B cell (primary cell): ENCODE measurements around the gene HES2. TPM values are rescaled to one million over a fixed set of nuclear protein-coding genes. Genes with fewer than 3 reads are reported as not detected.

ENCODE experiments used
- ATAC-seq: fragments of 200-7000 bp; cut with Tn5 transposase; one replicate; pipeline ENCODE4 v1.10.0; 2021; ENCODE audit warnings: low read depth, mild to moderate bottlenecking, moderate number of reproducible peaks, moderate library complexity
- CTCF ChIA-PET: fragments of 350-600 bp; sonication (Branson Sonifier 250); formaldehyde crosslinking; loops from one replicate; lab custom pipeline; 2021; ENCODE audit warnings: antibody characterized with exemption, inconsistent platforms; lab: Charles Lee
- POLR2A ChIA-PET: fragments of 350-600 bp; sonication (Branson Sonifier 250); formaldehyde crosslinking; loops from one replicate; lab custom pipeline; 2021; ENCODE audit warnings: antibody characterized with exemption; lab: Charles Lee
- DNase-seq: peaks from one replicate; pipeline ENCODE4 v3.0.0; 2013
- H2AFZ ChIP-seq: 2 replicates; pipeline ENCODE4 v1.6.1; 2012; ENCODE audit warnings: mild to moderate bottlenecking, low read depth, low read length; ENCODE audit not compliant: insufficient read depth, poor library complexity, severe bottlenecking
- H3K27ac ChIP-seq, 2 donors: 1 replicate in 1 of 2; 2 replicates in 1 of 2; pipeline ENCODE4 v1.5.1; 2012 to 2013; ENCODE audit warnings: low read length in 2 of 2, mild to moderate bottlenecking in 2 of 2, moderate library complexity in 1 of 2
- H3K27me3 ChIP-seq, 4 experiments: fragments of 200-600 bp in 1 of 4; sonication (generic) in 1 of 4; replicated peaks in 1 of 4; 1 replicate in 2 of 4; 2 replicates in 2 of 4; pipeline versions ENCODE4 v1.6.1 to v1.7.0; 2013 to 2016; ENCODE audit warnings: low read length in 3 of 4, mild to moderate bottlenecking in 2 of 4, mixed read lengths in 1 of 4, moderate library complexity in 1 of 4; ENCODE audit not compliant: insufficient read depth in 4 of 4, control insufficient read depth in 3 of 4; ENCODE audit errors: control extremely low read depth in 1 of 4
- H3K36me3 ChIP-seq, 2 experiments: replicated peaks in 1 of 2; 1 replicate in 1 of 2; 2 replicates in 1 of 2; pipeline versions ENCODE4 v1.6.1 to v1.7.1; 2013; ENCODE audit warnings: low read length in 1 of 2; ENCODE audit not compliant: insufficient read depth in 2 of 2, control insufficient read depth in 1 of 2; ENCODE audit errors: control extremely low read depth in 1 of 2, extremely low read depth in 1 of 2
- H3K4me1 ChIP-seq, 2 donors: fragments of 200-600 bp in 1 of 2; sonication (generic) in 1 of 2; 1 replicate in 1 of 2; 2 replicates in 1 of 2; pipeline versions ENCODE4 v1.5.1 to v1.6.1; 2013 to 2017; ENCODE audit warnings: low read length in 2 of 2; ENCODE audit not compliant: control insufficient read depth in 2 of 2, insufficient read depth in 2 of 2
- H3K4me2 ChIP-seq: replicated peaks from 2 replicates; pipeline ENCODE3; 2012; ENCODE audit warnings: mild to moderate bottlenecking, low read depth, low read length; ENCODE audit not compliant: poor library complexity, severe bottlenecking
- H3K4me3 ChIP-seq, 5 experiments: fragments of 200-600 bp in 1 of 5; sonication (generic) in 1 of 5; 1 replicate in 3 of 5; 2 replicates in 2 of 5; pipeline versions ENCODE4 v1.5.1 to v1.7.0; 2011 to 2016; ENCODE audit warnings: low read length in 4 of 5, mild to moderate bottlenecking in 4 of 5, low read depth in 2 of 5, control low read depth in 1 of 5, moderate library complexity in 1 of 5; ENCODE audit not compliant: insufficient read depth in 1 of 5; ENCODE audit errors: control extremely low read depth in 1 of 5, extremely low read depth in 1 of 5
- H3K79me2 ChIP-seq: fragments of 200-600 bp; sonication (generic); one replicate; pipeline ENCODE4 v1.6.0; 2016; ENCODE audit warnings: low read length; ENCODE audit not compliant: control insufficient read depth, insufficient read depth
- H3K9ac ChIP-seq: fragments of 200-600 bp; sonication (generic); 2 replicates; pipeline ENCODE4 v1.6.1; 2017; ENCODE audit warnings: mild to moderate bottlenecking, low read length, moderate library complexity
- H3K9me3 ChIP-seq, 3 donors: one replicate each; pipeline versions ENCODE4 v1.6.1 to v1.7.1; 2013; ENCODE audit warnings: low read length in 2 of 3; ENCODE audit not compliant: control insufficient read depth in 2 of 3, insufficient read depth in 1 of 3; ENCODE audit errors: control extremely low read depth in 1 of 3
- H4K20me1 ChIP-seq: 2 replicates; pipeline ENCODE4 v1.6.0; 2012; ENCODE audit warnings: mild to moderate bottlenecking, low read length; ENCODE audit not compliant: insufficient read depth, control insufficient read depth, poor library complexity, severe bottlenecking
- H3K27ac Mint-ChIP-seq: one replicate; pipeline ENCODE4 v1.8.0; 2021; ENCODE audit warnings: mixed read lengths
- H3K27me3 Mint-ChIP-seq: one replicate; pipeline ENCODE4 v1.8.0; 2021; ENCODE audit warnings: mixed read lengths
- H3K4me1 Mint-ChIP-seq: one replicate; pipeline ENCODE4 v1.8.0; 2021; ENCODE audit warnings: mixed read lengths
- H3K4me3 Mint-ChIP-seq: one replicate; pipeline ENCODE4 v1.8.0; 2021; ENCODE audit warnings: mixed read lengths
- H3K9me3 Mint-ChIP-seq: one replicate; pipeline ENCODE4 v1.8.0; 2022; ENCODE audit warnings: mixed read lengths; ENCODE audit not compliant: insufficient read depth
- CTCF ChIP-seq: fragments of 200-600 bp; IDR thresholded peaks from one replicate; pipeline ENCODE4 v1.8.0; 2022; ENCODE audit warnings: antibody characterized with exemption, mild to moderate bottlenecking
- EZH2 ChIP-seq: IDR thresholded peaks from 2 replicates; pipeline ENCODE4 v1.6.1; 2012; ENCODE audit warnings: borderline replicate concordance, low read depth, mild to moderate bottlenecking, moderate library complexity, low read length; ENCODE audit not compliant: insufficient read depth, poor library complexity, severe bottlenecking
- WGBS: methylation state at CpG from one replicate; pipeline ENCODE4 v1.1.5; 2013; ENCODE audit warnings: missing lambda C conversion rate; ENCODE audit not compliant: insufficient coverage; 5-methylcytosine and 5-hydroxymethylcytosine counted together
- intact Hi-C: fragments of 100-400 bp; cut with micrococcal nuclease; formaldehyde crosslinking; loops from one replicate; pipeline ENCODE4 v1.10.0; 2022
- polyA plus RNA-seq: library from polyadenylated mRNA; depleted of rRNA; stranded (reverse); fragments of >200 nt; gene quantifications from 2 replicates; pipeline ENCODE4 v1.2.3, GENCODE V29; 2012
- total RNA-seq, 2 donors: library from RNA; stranded (reverse); fragments of 120-200 nt in 1 of 2; gene quantifications; 1 replicate in 1 of 2; 2 replicates in 1 of 2; pipeline versions ENCODE4 v1.2.3 to v1.2.4, GENCODE V29; 2013 to 2022

HES2 gene
- total and polyA plus RNA-seq, 2 donors (not counting 1 experiment from before 2014, with no cell fraction given), result not detected

GRCh38 chr1:6392809-6393399 is 26.8 kb downstream of the HES2 start:
- H4K20me1 ChIP-seq, result no peaks in the 10 kb centered on the region
- no peak for ATAC-seq
- H2AFZ ChIP-seq, result peak overlapping the region; percentile 86
- H3K4me1 ChIP-seq, result peaks cover 15 to 20% of the 10 kb centered on the region in 2 donors
- CTCF ChIA-PET, result interaction anchor here (1.0 to 3.4 kb wide), 4 partner anchors 10 to 147 kb away, joined by 3 to 12 read pairs (median 8); no protein-coding TSS in a partner anchor
- intact Hi-C loops, result loop anchor here (1.0 to 5.0 kb wide), 4 partner anchors 11 to 308 kb away; partner anchors contain the start of genes DNAJC11 and RPL22
- H3K36me3 ChIP-seq, result no peaks in the 10 kb centered on the region
- peaks cover 16% of the 10 kb centered on the region for H3K4me1 Mint-ChIP-seq
- DNase-seq, result no peak
- WGBS, result 1% methylated on average over 83 of the region's 83 CpGs
- H3K27me3 ChIP-seq, result peaks cover 0 to 15% (median 0%) of the 10 kb centered on the region in 4 experiments
- H3K4me2 ChIP-seq, result peak overlapping the region; percentile 85
- POLR2A ChIA-PET, result no interaction called here
- H3K4me3 Mint-ChIP-seq, result peak overlapping the region; percentile 89
- no peaks in the 10 kb centered on the region for H3K27me3 Mint-ChIP-seq
- H3K27ac ChIP-seq, result no peak overlapping the region
- no peaks in the 10 kb centered on the region for H3K9me3 ChIP-seq
- no peaks in the 10 kb centered on the region for H3K9me3 Mint-ChIP-seq
- TF ChIP-seq CTCF, result no peak
- TF ChIP-seq EZH2, result no peak
- H3K27ac Mint-ChIP-seq, result peak overlapping the region; percentile 63
- H3K4me3 ChIP-seq, result peak overlapping the region in 3 of 5 experiments; percentile 41 to 80 (median 54)
- no peaks in the 10 kb centered on the region for H3K79me2 ChIP-seq
- H3K9ac ChIP-seq, result peak overlapping the region; percentile 71
